AML-193 (cell line): ENCODE data around the gene DEPDC1.
"Not testable (repeated sequence)": the region's sequence is repeated elsewhere in the genome, so short reads cannot be mapped to it uniquely, and the experiment has no call there.

Experiments used
- DNase-seq, 2 experiments: peaks; one replicate each; lab custom pipeline; 2025; lab: John Stamatoyannopoulos, UW

Gene DEPDC1

GRCh38 chr1:68496680-68497357, at the start of gene DEPDC1:
DEPDC1 (minus strand) TSS chr1:68497082; CDS start chr1:68496999, 83 bp downstream.
- peak; percentile 83 to 86 for DNase-seq

DNA sequence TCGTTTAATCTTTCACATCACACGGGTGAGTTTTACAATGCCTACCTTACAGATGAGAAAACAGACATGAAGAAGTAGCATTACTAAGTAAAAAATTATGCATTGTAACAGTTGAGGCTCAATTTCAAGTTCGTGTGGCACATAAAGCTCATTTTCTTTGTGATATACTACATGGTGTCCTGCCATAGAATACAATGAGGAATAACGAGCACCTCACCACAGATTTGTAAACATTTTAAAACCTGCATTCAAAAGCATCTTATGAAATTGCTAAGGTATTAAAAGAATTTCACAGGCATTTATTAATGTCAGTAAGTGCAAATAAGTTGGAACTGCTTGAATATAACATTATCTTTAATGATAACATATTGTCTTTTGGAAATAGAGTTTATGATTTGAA, 47.8 kb upstream of the DEPDC1 start:
- DNase-seq: no peak

DNA sequence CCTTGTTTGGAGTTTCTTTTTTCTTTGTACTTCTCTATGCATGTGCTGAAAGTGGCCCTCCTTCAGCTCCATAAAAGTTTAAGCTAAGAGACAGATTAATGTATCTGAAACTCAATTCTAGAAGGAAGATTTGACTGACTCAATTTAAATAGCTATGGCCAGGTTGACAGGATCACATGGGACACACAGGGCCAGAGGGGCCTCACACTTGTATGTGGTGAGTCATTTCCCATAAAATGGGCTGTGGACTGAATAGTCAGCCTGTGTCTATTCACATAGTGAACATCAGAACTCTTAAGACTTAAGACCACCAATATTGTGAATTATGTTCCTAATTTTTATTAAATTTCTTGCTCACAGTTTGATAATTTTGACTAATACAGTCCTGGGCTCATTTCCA, 45.7 kb upstream of the DEPDC1 start:
- DNase-seq: no peak

GRCh38 chr1:68538941-68539340, 42.1 kb upstream of the DEPDC1 start:
- no peak for DNase-seq

DNA sequence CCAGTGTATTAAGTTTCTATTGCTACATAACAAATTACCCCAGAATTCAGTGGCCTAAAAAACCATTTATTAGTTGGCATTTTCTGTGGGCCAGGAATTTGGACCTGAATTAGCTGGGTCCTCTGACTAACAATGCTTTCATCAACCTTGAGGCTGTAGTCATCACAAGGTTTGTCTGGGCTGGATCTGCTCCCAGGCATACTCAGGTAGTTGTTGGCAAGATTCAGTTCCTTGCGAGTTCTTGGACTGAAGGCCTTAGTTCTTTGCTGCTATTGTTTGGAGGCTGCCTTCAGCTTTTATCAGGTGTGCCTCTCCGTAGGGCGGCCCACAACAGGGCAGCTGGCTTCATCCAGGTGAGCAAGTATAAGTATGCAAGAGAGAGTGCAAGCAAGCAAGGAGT, 31.4 kb upstream of the DEPDC1 start:
- DNase-seq: no peak

GRCh38 chr1:68525781-68526180, 28.9 kb upstream of the DEPDC1 start:
- DNase-seq: no peak

- DNase-seq: no peak
Observed at GRCh38 chr1:68521286-68521685, 24.4 kb upstream of the DEPDC1 start.

DNA sequence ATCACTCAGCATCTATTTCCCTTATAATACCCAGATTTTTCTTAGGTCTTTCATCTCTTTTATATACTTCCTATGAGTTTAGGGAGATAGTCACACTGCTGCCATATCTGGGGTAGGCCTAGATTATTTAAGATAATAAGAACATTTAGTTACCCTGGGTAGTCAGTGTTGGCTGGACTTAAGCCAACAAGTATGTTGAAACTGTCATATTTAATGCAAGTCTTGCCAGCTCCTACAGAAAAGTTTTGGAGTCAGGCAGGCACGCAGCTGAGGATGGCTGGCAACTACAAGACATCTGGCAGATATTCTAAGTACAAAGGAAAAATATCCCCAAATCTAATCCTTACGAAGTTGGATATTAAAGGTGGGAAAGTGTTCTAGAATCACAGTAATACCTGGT, 19.2 kb upstream of the DEPDC1 start:
- DNase-seq: no peak

GRCh38 chr1:68511254-68511653, 14.4 kb upstream of the DEPDC1 start:
- no peak for DNase-seq

- DNase-seq: no peak
Observed at GRCh38 chr1:68506386-68506785, 9.5 kb upstream of the DEPDC1 start.

- DNase-seq: no peak
Observed at GRCh38 chr1:68503085-68503484, 6.2 kb upstream of the DEPDC1 start.

DNA sequence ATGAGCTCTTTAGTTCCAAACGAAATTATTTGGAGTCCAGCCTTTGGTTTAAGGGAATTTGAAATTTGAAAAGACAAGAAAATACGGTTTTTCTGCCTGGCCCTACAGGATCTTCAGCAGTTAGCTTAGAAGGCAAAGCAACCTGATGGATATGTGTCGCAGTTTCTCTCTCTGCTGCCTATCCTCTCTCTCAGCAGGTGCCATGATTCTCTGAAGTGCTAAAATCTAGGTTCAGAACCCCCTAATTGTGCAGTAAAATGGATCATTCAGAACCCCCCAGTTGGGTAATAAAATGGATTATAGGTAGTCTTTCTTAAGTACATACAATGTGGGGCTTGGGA, 446 bp upstream of the DEPDC1 start:
- DNase-seq: no peak

DNA sequence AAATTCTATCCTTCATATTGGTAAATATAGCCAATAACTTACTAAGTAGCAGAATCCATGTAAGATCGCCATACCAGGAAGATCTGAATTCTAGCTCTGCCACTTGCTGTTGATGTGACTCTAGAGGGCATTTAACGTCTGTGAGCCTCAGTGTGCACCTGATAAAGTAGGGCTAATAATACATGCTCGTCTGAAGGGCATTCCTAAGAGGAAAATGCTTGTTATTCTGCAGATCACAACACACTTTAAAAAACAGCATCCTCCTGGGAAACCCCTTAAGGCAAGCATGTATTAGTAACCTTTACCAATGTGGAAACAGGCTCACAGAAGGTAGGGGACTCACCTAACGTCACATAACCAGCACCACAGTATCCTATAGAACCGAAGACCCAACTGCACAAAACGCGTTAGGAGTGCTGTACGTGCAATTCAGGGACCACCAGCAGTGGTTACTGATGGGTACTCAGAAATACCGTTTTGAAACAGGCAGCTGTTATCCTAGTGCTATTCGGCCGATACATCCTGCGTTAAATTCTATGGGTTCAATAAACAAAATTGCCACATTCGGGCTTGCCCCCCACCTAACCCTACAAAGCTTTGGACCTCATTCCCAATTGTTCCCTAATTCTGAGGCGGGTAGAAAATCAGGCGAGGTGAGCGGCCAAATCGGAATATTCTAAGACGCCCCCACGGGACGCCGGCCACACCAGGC, 758 bp downstream of the DEPDC1 start:
- peak; percentile 14 to 17 for DNase-seq

- DNase-seq: no peak
Observed at GRCh38 chr1:68495532-68495931, 1.4 kb downstream of the DEPDC1 start.

- DNase-seq: no peak
Observed at GRCh38 chr1:68493193-68493592, 3.7 kb downstream of the DEPDC1 start.

DNA sequence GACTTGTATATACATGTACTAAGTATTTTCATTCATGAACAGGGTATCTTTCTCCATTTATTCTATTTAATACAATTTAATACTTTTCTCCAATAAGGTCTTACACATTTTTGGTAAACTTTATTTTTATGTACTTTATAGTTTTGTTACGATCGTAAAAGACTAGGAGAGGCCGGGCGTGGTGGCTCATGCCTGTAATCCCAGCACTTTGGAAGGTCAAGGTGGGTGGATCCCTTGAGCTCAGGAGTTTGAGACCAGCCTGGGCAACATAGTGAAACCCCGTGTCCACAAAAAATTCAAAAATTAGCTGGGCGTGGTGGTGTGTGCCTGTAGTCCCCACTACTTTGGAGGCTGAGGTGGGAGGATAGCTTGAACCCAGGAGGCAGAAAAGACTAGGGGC, 4.6 kb downstream of the DEPDC1 start:
- not testable (repeated sequence) for DNase-seq

DNA sequence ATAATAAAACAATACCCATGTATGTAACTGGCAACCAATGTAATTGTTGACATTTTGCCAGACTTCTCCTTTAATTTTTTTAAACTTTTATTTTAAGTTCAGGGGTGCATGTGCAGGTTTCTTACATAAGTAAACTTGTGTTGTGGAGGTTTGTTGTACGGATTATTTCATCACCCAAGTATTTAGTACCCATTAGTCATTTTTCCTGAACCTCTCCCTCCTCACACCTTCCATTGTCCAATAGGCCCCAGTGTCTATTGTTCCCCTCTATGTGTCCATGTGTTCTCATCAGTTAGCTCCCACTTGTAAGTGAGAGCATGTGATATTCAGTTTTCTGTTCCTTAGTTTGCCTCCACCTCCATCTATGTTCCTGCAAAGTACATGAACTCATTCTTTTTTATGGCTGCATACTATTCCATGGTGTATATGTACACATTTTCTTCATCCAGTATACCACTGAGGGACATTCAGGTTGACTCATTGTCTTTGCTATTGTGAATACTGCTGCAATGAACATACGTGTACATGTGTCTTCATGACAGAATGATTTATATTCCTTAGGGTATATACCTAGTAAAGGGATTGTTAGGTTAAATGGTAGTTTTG, 6.7 kb downstream of the DEPDC1 start:
- no peak for DNase-seq

- no peak for DNase-seq
Observed at GRCh38 chr1:68485431-68486022, 11.4 kb downstream of the DEPDC1 start.

DNA sequence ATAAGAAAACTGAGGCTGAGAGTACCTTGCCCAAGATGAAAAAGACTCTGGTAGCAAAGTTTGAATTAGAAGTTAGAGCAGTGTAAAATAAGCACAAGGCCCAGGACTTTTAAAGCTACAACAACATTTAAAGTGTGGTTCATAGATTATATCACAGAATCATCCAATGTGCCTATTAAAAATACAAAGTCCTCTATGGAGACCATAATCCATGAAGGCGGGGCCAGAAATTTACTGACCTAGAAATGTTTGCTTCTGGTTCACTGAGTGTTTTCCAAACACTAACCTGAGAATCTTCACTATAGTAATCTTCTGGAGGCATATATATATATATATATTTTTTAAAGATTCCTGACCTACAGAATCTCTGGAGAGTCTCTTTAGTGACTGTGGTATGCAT, 12.3 kb downstream of the DEPDC1 start:
- no peak for DNase-seq

GRCh38 chr1:68481041-68481440, 15.8 kb downstream of the DEPDC1 start:
- no peak for DNase-seq

DNA sequence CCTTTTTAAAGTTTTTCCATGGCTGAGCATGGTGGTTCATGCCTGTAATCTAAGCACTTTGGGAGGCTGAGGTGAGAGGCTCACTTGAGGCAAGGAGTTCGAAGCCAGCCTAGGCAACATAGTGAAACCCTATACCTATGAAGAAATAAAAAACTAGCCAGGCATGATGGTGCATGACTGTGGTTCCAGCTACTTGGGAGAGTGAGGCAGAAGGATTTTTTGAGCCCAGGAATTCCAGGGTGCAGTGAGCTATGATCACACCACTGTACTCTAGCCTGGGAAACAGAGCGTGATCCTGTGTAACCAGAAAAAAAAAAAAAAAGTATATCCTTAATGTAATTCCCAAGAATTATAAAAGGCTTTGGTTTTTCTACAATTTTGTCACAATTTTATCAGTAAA, 17.4 kb downstream of the DEPDC1 start:
- no peak for DNase-seq

GRCh38 chr1:68478662-68479061, 18.2 kb downstream of the DEPDC1 start:
- no peak for DNase-seq

DNA sequence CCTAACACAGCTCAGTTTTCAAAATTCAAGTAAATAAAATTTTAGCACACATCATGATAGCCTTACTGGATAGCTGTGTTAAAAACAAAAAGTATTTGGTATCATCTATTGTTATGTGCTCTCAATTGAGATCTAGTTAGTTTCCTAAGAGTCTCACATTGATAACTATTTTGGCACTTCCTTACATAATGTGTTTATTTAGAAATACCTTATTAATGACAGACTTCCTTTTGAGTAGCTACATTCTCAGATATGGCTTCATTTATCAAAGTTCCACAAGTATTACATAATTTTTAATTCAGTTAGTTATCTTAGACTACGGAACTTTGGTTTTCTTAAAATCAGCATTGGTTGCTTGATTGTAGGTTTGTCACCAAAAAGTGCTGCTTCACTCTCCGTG, 20.3 kb downstream of the DEPDC1 start:
- not testable (repeated sequence) for DNase-seq
